ENCODE data around the gene ARVCF. TPM values are rescaled to one million over a fixed set of nuclear protein-coding genes. Genes with fewer than 3 reads are reported as not detected.

Gene ARVCF
- total RNA-seq, 1 experiment from 2014 or later: 14.9 TPM

GRCh38 chr22:20055144-20055543 lies 38.5 kb upstream of the ARVCF start:
- in situ Hi-C loops (cut with HindIII; ENCODE audit: low sequenced_read_pairs): no loop called here
- no peak for DNase-seq (ENCODE audit: low spot score)

- in situ Hi-C loops (cut with HindIII; ENCODE audit: low sequenced_read_pairs): no loop called here
- no peak for DNase-seq (ENCODE audit: low spot score)
Observed at GRCh38 chr22:20054485-20054884, 37.9 kb upstream of the ARVCF start.

- no peak for DNase-seq (ENCODE audit: low spot score)
- in situ Hi-C loops (cut with HindIII; ENCODE audit: low sequenced_read_pairs): no loop called here
Observed at GRCh38 chr22:20054034-20054427, 37.4 kb upstream of the ARVCF start.

GRCh38 chr22:20053407-20054033 lies 36.9 kb upstream of the ARVCF start:
- no peak for DNase-seq (ENCODE audit: low spot score)
- in situ Hi-C loops (cut with HindIII; ENCODE audit: low sequenced_read_pairs): no loop called here

- in situ Hi-C loops (cut with HindIII; ENCODE audit: low sequenced_read_pairs): no loop called here
- no peak for DNase-seq (ENCODE audit: low spot score)
Observed at GRCh38 chr22:20052309-20053259, 36.0 kb upstream of the ARVCF start.

- no peak for DNase-seq (ENCODE audit: low spot score)
- in situ Hi-C loops (cut with HindIII; ENCODE audit: low sequenced_read_pairs): no loop called here
Observed at GRCh38 chr22:20051927-20052308, 35.3 kb upstream of the ARVCF start.

- in situ Hi-C loops (cut with HindIII; ENCODE audit: low sequenced_read_pairs): no loop called here
Observed at GRCh38 chr22:20046730-20047129, 30.1 kb upstream of the ARVCF start.

GRCh38 chr22:20044495-20045151 lies 28.0 kb upstream of the ARVCF start:
- DNase-seq (ENCODE audit: low spot score): no peak
- in situ Hi-C loops (cut with HindIII; ENCODE audit: low sequenced_read_pairs): no loop called here

More at GRCh38 chr22:20046730-20047129, 30.1 kb upstream of the ARVCF start:
- no peak for DNase-seq (ENCODE audit: low spot score)

GRCh38 chr22:20043997-20044342 lies 27.3 kb upstream of the ARVCF start:
- no peak for DNase-seq (ENCODE audit: low spot score)
- in situ Hi-C loops (cut with HindIII; ENCODE audit: low sequenced_read_pairs): no loop called here

GRCh38 chr22:20043057-20043996 lies 26.7 kb upstream of the ARVCF start:
- in situ Hi-C loops (cut with HindIII; ENCODE audit: low sequenced_read_pairs): no loop called here
- no peak for DNase-seq (ENCODE audit: low spot score)

GRCh38 chr22:20040327-20041200 lies 23.9 kb upstream of the ARVCF start:
- in situ Hi-C loops (cut with HindIII; ENCODE audit: low sequenced_read_pairs): no loop called here
- no peak for DNase-seq (ENCODE audit: low spot score)

GRCh38 chr22:20039683-20040325 lies 23.2 kb upstream of the ARVCF start:
- no peak for DNase-seq (ENCODE audit: low spot score)
- in situ Hi-C loops (cut with HindIII; ENCODE audit: low sequenced_read_pairs): no loop called here

- DNase-seq (ENCODE audit: low spot score): no peak
- in situ Hi-C loops (cut with HindIII; ENCODE audit: low sequenced_read_pairs): no loop called here
Observed at GRCh38 chr22:20038574-20038973, 22.0 kb upstream of the ARVCF start.

- in situ Hi-C loops (cut with HindIII; ENCODE audit: low sequenced_read_pairs): no loop called here
- DNase-seq (ENCODE audit: low spot score): no peak
Observed at GRCh38 chr22:20037419-20037818, 20.8 kb upstream of the ARVCF start.

GRCh38 chr22:20036535-20037392 lies 20.1 kb upstream of the ARVCF start:
- in situ Hi-C loops (cut with HindIII; ENCODE audit: low sequenced_read_pairs): no loop called here
- DNase-seq (ENCODE audit: low spot score): no peak

- in situ Hi-C loops (cut with HindIII; ENCODE audit: low sequenced_read_pairs): no loop called here
Observed at GRCh38 chr22:20036084-20036482, 19.5 kb upstream of the ARVCF start.

More at GRCh38 chr22:20036084-20036482, 19.5 kb upstream of the ARVCF start:
- DNase-seq (ENCODE audit: low spot score): no peak

All from G401 (cell line).